HG02759 (cell line): ENCODE results near the gene SMARCAL1.
A peak's percentile ranks its signal among the peaks of the same experiment; 100 is the strongest.

Source experiments
- ATAC-seq: cut with Tn5 transposase; IDR thresholded peaks from one replicate; pipeline ENCODE4 v1.9.1; 2021; ENCODE audit warnings: mild to moderate bottlenecking, moderate library complexity; ENCODE audit not compliant: unreplicated experiment

SMARCAL1 gene

DNA sequence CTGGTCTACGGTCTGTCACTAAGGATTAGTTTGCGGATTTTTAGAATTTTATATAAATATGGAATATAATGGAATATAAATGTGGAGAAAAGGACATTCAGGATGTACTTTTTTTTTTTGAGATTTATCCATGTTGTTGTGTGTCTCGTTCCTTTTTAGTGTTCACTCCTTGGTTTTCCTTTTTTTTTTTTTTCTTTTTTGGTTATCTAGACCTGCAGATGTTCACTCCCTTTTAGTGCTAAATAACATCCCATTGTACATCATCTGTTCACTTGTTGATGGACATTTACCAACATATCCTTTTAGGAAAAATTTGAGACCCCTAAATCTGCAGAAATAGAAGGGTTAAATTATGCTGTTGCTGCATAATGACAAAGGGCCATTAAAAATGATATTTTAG is 60.9 kb downstream of the SMARCAL1 start:
- ATAC-seq: no peak

DNA sequence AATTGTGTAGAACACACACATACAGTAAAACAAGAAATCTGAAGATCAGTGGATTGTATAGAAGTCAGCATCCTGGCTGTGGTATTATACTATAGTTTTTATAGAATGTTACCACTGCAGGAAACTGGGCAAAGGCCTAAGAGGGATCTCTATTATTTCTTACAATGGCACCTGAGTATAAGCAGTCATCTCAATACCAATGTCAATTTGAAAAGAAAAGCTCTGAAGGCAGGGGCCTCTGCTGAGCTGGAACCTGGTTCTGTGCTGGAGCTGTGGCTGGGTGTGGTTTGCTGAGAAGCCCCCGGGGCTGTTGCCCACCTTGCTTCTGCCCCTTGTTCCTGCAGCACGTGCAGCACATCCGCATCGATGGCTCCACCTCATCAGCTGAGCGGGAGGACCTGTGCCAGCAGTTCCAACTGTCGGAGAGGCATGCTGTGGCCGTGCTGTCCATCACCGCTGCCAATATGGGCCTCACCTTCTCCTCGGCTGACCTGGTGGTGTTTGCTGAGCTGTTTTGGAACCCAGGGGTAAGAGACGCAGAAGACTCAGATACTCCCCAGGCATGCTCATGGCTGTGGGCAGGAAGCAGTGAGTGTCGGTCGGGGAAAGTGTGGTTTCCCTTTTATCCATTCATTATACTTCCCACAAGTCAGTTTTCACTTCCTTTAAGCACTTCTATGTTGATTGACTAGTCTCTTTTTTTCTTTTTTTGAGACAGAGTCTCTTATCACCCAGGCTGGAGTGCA is 62.8 kb downstream of the SMARCAL1 start:
- ATAC-seq: peak; percentile 69

DNA sequence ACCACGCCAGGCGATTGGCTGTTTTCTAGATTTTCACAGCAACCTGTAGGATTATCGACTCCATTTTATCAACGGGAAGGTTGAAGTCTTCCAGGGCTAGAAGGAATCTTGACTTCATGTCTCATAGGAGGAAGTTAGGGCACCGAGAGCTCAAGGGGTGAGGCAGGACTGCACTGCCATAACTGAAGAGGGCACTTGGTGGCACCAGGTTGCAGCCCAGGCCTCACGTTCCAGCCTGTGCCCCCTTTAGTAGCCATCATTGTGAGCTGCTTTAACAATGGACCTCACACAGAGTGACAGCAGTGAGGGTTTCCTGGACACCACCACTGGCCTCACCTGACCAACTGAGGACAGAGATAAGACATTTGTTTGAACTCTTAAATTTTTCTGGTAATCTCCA is 63.5 kb downstream of the SMARCAL1 start:
- ATAC-seq: no peak

DNA sequence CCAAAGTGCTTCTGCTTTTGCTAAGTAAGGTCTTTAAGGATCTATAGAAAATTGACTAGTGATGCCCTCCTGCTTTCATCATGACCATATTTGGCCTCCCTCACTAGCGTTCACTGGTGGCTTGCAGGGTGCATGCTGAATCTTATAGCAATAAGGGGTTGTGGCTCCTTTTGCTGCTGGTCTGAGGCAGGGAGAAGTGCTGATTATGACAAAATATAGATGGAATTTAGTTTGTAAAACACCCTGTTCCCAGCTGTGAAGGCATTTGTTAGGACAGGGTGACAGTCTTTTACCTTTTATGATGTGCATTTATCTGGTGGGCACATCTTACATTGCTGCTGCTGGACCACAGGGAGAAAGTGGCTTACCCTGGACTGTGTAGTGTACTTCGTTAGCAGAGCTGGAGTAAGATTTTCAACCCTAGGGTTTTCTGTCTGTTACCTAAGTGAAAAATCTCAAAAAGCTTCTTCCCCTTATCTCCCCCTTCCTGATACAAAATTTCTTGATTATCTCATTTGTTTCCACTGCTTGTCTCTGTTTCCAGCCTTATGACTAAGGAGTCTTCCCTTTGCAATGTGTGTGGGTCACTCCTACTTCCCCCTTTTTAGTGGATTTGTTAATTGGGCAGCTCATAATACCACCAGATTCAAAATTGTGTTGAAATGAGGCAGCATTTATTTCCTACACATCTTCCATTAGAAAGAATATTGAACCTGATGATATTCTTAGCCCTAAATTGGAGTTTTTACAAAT is 65.2 kb downstream of the SMARCAL1 start:
- no peak for ATAC-seq

DNA sequence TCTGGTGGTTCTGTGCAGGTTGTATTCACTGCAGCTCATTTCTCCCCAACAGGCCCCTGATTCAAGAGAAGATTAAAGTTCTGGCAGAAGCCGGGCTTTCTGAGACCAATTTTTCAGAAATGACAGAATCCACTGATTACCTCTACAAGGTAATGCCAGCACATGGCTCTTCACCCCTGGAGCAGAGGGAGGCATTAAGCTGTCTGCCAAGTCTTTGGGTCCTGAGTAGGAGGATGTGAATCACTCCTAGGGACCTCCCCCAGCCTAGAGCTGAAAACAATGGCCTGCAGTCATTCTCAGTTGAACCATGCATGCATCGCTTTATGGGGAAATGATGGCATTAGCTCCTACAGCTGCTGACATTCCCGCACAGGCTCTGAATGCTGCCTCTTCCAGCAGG is 65.9 kb downstream of the SMARCAL1 start:
- peak; percentile 35 for ATAC-seq

DNA sequence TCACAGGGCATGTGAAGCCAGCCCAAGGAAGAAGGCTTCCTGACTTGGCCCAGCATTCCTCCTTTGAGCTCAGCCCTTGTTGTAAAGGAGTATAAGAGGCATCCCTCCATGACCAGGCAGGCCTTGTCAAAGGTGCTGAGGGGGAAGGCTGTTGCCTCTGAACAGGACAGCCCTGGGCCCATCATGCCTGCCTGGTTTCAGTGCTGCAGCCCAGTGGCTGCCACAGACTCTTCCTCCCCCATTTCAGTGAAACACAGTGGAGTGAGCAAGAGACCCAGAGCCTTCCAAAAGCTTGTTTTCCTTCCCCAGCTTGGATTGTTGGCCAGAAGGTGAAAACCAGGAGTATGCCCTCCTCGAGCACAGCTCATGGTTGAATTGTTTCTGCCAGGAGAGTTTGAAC is 66.5 kb downstream of the SMARCAL1 start:
- no peak for ATAC-seq

DNA sequence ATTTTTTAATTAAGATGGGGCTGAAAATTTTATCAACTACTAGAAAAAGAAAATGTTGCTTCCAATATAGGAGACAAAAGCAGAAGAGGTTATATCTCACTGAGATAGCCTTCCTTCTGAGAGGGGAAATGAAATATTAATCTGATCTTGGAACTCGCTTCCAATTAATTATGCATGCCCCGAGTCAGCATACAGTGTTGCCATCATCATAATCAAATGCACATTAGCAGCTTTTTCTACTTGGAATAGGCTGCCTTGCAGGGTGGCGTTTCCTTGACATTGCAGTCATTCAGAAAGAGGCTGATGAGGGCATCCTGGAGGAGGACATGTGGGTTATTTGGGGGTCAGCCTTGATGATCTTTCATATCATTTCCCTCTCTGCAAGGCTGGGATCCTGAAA is 67.9 kb downstream of the SMARCAL1 start:
- no peak for ATAC-seq

DNA sequence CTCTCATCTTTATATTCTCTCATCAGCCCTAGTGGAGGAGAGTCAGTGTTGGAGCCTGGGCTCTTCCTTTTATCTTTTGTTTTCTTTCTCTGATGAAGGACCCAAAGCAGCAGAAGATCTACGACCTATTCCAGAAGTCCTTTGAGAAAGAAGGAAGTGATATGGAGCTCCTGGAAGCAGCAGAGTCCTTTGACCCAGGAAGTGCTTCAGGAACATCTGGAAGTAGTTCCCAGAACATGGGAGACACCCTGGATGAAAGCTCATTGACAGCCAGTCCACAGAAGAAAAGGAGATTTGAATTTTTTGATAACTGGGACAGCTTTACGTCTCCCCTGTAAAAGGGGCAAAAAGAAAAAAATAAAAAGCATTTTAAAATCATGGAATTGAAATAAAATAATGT is 70.4 kb downstream of the SMARCAL1 start:
- ATAC-seq: no peak

DNA sequence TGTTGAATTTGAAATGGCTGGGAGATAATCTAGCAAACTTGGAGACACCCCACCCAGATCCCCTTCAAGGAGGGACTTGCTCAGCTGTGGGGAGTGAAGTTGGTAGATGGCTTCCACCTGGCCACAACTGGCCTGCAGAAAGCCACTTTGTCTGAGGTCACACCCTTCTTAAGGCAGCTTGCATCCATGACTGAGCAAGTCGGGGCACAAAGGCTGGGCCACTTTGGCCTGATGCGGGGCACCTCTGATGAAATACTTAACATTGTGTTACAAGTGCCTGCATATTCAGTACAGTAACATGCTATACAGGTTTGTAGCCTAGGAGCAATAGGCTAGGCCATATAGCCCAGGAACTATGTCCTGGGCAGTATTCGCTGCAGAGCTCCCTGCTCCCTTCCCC is 73.0 kb downstream of the SMARCAL1 start:
- ATAC-seq: no peak

DNA sequence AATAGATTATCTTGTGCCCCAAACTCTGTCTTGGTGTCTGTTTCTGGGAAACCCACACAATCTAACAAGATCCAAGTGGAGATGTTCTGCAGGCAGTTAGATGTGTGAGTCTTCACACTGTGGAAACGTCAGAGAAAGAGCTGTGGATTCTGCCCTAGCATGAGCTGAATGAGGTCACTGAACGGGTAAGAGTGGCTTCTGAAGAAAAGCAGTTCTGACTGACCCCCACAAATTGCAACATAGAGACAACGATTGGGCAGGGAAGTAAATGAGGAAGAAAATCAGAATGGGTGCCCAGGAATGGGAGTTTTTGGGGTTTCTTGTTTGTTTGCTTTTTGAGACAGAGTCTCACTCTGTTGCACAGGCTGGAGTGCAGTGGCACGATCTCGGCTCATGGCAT is 73.5 kb downstream of the SMARCAL1 start:
- ATAC-seq: no peak

DNA sequence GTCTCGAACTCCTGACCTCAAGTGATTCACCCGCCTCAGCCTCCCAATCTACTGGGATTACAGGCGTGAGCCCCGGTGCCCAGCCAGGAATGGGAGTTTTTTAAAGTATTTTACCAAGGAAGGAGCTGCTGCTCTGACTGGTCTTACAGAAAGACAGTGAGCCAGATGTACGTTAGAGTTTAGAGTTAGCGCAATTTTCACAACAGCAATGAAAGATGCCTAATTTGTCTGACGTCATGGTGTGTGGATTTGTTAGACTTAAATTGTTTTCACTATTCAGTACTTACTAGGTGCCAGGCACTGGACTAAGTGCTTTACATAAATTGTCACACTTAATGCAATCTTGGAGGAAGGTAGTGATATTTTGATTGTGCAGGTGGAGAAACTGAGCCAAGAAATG is 74.0 kb downstream of the SMARCAL1 start:
- no peak for ATAC-seq

DNA sequence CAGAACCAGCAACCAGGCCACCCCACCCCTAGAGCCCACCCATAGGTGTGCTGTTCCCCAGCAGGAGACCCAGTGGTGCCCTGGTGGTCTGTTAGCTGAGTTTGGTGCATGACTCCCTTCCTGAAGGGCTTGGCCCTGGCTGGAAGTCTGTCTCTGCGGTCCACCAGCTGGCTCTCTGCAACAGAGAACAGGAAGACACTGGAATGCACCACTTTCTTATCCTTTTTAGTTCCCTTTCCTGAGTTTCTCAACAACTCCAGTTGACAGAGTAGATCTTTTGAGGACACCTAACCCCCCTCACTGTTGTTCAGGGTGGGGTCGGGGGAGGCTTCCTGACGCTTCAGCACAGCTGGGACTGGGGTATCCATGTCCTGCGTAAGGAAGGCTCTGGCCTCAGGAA is 74.4 kb downstream of the SMARCAL1 start:
- ATAC-seq: no peak

DNA sequence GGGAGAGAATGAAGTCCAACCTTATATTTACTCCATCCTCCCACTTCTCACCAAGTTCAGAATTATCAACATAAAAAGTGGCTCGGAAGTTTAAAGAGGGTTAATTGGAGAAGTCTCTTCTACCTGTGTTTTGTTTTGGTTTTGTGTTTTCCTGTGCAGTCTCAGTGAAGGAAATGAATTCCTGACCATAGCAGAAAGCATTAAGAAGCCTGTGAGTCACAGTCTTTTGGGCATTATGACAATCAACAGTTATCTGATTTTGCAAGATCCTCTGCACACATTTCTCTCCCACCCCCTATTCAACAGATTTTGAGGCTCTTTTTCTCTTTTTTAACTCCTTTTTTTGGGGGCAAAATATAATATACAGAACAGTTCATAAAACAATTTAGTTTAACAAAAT is 77.8 kb downstream of the SMARCAL1 start:
- ATAC-seq: no peak

DNA sequence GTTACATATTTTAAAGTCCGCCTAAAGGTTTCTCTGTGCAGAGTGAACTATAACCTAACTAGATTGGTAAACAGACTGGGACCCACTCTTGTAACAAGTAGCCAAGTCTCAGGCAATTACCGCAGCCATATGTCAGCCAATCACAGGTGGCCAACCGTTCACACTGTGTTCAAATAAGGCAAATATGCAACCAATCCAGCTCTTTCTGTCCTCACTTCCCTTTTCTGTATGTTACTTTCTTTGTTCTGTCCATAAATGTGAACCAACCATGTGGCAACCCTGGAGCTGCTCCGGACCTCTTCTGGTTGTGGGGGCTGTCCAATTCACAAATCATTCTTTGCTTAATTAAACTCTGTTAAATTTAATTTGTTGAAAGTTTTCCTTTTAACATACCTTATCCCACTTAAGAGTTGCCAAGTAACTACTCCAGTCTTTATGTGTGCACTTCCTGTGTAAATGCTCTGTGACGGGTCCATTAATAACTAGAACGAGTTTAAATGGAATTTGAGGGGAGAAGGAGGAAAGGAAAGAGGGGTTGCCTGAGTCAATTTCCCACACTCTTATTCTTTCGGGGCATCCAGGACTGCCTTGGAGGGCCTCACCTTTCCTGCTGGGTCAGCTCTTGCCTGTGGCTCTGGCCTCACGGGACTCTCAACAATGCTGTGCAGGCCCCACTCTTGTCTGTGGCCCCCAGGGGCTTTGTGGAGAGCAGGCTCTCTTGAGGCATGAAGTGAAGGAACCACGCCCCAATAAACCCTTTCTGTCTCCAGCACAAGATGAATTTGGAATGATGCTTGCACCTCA is 79.7 kb downstream of the SMARCAL1 start:
- ATAC-seq: peak; percentile 67

DNA sequence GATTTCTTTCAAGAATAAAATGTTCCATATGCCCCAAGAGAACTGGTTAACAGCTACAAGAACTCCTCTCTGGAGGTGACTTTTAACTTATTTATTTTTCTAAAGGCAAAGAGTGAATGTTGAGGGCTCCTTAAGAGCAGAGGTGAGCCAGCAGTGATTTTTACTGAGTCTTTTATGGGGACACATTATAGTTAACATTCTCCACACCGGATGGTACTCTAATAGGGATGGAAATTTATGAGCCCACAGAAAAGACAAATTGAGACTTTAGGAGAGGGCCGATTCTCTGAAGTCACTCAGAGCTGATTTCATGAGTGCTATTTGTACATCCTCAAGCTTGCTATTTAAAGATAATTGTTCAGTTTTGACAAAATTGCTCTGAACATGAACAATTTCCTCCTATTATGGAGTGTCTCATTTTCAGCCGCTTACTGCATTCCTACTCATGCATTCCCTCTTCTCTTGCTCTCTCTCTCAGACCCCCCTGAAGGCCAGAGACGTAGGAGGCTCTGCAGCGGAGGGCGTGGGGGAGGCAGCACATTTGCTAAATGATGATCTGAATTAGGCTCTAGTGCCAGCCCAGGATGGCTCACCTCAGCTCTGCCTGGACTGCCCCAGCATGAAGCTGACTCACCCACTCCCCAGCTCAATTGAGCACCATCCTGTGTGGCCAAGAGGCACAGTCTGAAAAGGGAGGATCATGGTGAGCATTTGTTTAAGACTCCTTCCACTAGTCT is 80.5 kb downstream of the SMARCAL1 start:
- ATAC-seq: peak; percentile 31

DNA sequence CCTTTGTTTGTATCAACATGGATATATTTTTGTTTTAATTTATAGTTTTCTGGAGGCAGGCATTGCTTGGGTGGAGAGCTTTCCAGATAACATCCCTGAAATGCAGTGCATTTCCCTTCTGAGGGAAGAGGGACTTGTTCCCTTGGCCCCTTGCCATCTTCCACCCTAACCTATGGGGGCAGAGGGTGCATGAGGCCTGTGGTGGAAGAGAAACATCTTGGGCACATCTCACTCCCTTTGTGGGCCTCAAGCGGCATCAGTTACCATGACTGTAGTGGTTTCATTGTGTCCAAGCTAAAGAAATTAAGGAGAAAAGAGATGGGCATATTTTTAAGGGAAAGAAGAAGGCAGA is 81.0 kb downstream of the SMARCAL1 start:
- no peak for ATAC-seq

DNA sequence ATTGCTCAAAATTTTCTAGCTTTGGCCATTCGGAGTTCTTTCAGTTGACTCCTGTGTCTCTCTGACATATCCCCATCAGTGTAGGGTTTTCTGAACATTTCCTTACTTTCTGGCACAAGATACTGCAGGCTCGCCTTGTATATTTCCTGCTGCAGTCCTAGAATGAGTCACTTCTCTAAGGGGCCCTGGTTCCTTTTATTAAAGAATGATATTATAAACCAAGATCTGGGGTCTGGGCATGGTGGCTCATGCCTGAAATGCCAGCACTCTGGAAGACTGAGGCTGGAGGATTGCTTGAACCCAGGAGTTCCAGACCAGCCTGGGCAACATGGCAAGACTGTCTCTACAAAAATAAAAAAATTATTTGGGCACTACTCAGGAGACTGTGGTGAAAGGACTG is 83.4 kb downstream of the SMARCAL1 start:
- ATAC-seq: no peak

DNA sequence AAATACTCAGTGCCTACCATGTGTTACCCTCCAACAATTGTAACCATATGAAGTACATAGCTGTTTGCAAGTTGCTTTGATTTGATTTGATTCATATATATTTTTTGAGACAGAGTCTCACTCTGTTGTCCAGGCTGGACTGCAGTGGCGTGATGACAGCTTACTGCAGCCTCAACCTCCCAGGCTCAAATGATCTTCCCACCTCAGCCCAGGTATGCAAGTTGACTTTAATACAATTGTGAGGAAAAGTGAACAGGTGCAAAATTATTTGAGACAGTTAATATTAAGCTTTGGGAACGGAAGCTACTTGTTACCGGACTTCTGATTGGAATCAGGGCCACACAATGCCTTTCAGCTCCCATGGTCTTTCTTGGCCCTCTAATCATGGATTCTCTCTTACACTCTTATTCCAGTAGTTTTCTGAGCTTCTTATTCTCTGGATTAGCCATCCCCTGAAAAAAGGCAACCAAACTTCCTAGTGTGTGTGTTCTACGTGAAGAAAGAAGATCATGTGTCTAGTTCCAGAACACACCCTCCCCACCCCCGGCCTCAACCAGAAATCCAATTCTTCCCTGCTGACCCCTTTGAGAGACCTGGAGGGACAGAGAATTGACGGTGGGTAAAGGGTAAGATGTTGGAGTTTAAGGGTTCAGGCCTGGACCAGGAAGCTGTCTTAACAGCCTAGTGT is 85.2 kb downstream of the SMARCAL1 start:
- no peak for ATAC-seq

DNA sequence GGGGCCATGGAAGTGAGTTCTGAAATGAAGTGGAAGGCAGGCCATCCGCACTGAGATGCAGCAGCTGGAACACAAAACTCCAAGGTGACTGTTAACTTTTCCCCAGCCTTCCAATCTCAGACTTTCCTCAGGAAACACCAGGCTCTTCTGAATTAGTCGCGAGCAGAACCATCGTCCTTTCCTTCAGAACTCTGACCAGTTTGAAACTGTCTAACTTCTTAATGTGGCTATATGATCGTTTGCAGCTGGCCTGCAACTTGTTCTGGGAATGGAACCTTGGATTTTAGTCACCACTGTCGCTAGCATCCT is 85.7 kb downstream of the SMARCAL1 start:
- ATAC-seq: no peak

DNA sequence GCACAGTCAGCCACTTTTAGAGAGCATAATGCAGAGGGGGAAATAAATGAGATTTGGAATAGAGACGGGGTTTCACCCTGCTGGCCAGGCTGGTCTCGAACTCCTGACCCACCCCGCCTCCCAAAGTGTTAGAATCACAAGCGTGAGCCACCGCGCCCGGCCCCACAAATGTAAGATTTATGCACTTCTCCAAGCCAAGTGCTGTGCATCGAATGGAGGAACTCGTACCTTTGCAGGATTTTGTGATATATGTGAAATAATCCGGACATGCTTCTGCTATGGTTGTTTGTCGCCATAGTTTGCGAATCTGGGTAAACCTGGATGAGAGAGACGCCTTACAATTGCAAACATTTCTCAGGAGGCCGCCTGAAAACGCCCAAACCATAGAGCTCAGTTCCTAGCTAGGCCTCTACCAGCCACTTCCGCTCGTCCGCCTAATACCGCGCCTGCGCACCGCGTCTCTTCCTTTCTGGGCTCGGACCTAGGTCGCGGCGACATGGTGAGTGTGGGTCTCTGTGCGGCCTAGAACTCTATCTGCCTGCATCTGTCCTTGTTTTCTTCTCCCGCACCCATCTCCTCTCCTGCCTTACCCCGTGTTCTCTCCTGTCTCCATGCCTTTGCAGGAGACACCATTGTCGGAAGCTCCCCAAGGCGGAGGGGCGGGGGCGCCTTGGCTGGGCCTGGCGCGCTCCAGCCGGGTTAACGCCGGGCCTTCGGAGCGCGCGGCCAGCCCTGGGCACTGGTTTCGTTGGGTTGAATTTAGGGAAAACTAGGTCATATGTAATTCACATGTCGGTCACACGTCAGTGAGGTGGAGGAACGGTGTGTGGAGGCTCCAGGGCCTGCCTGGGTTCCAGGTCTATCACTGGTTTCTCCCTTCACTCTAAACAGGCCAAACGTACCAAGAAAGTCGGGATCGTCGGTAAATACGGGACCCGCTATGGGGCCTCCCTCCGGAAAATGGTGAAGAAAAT is 86.4 kb downstream of the SMARCAL1 start, which contains the start of gene RPL37A:
RPL37A (plus strand) TSS at position 466 of the 974 bp plus-strand sequence; CDS start at position 497, 31 bp downstream.
- peak; percentile 89 for ATAC-seq
